Mononuclear cell (primary cell): ENCODE results near the gene SLC48A1. TPM values are rescaled to one million over a fixed set of nuclear protein-coding genes. Genes with fewer than 3 reads are reported as not detected.

Experiments
- H3K27me3 ChIP-seq: 2 replicates; pipeline ENCODE4 v1.6.0; 2011; ENCODE audit warnings: low read length, control low read depth; ENCODE audit not compliant: insufficient read depth
- H3K4me1 ChIP-seq: 2 replicates; pipeline ENCODE4 v1.5.1; 2011; ENCODE audit warnings: mild to moderate bottlenecking, low read length, control low read depth; ENCODE audit not compliant: insufficient read depth
- H3K4me3 ChIP-seq: 2 replicates; pipeline ENCODE4 v1.5.1; 2011; ENCODE audit warnings: mild to moderate bottlenecking, low read length, moderate library complexity
- H3K9me3 ChIP-seq: 2 replicates; pipeline ENCODE4 v1.5.1; 2011; ENCODE audit warnings: low read depth, mild to moderate bottlenecking, control low read depth, low read length
- total RNA-seq: library from RNA; depleted of rRNA; stranded (reverse); fragments of >200 nt; gene quantifications from one replicate; pipeline ENCODE4 v1.2.3, GENCODE V29; 2012

SLC48A1 gene
- total RNA-seq, 1 donor: 3.8 TPM

- H3K4me3 ChIP-seq: no peak overlapping the region
- no peaks in the 10 kb centered on the region for H3K27me3 ChIP-seq
- H3K9me3 ChIP-seq: no peaks in the 10 kb centered on the region
- H3K4me1 ChIP-seq: no peaks in the 10 kb centered on the region
Observed at GRCh38 chr12:47786662-47787280, 13.7 kb downstream of the SLC48A1 start.

GRCh38 chr12:47787596-47788319 lies 14.7 kb downstream of the SLC48A1 start:
- Histone ChIP-seq H3K27me3 (no peaks in the 10 kb centered on the region), H3K9me3 (no peaks in the 10 kb centered on the region)

GRCh38 chr12:47789141-47789540 lies 16.1 kb downstream of the SLC48A1 start:
- Histone ChIP-seq H3K9me3 (no peaks in the 10 kb centered on the region), H3K27me3 (no peaks in the 10 kb centered on the region), H3K4me3 (no peak overlapping the region)

More at GRCh38 chr12:47787596-47788319, 14.7 kb downstream of the SLC48A1 start:
- Histone ChIP-seq H3K4me3 (no peak overlapping the region), H3K4me1 (no peaks in the 10 kb centered on the region)

GRCh38 chr12:47789712-47790489 lies 16.9 kb downstream of the SLC48A1 start:
- Histone ChIP-seq H3K27me3 (no peaks in the 10 kb centered on the region), H3K9me3 (no peaks in the 10 kb centered on the region), H3K4me3 (no peak overlapping the region), H3K4me1 (no peaks in the 10 kb centered on the region)

More at GRCh38 chr12:47789141-47789540, 16.1 kb downstream of the SLC48A1 start:
- no peaks in the 10 kb centered on the region for H3K4me1 ChIP-seq

GRCh38 chr12:47790676-47791350 lies 17.8 kb downstream of the SLC48A1 start:
- H3K4me3 ChIP-seq: no peak overlapping the region
- H3K4me1 ChIP-seq: no peaks in the 10 kb centered on the region
- no peaks in the 10 kb centered on the region for H3K27me3 ChIP-seq
- H3K9me3 ChIP-seq: no peaks in the 10 kb centered on the region

- Histone ChIP-seq H3K4me3 (no peak overlapping the region), H3K9me3 (no peaks in the 10 kb centered on the region), H3K27me3 (no peaks in the 10 kb centered on the region), H3K4me1 (no peaks in the 10 kb centered on the region)
Observed at GRCh38 chr12:47791351-47791746, 18.3 kb downstream of the SLC48A1 start.

GRCh38 chr12:47791874-47792273 lies 18.8 kb downstream of the SLC48A1 start:
- no peak overlapping the region for H3K4me3 ChIP-seq
- H3K4me1 ChIP-seq: no peaks in the 10 kb centered on the region

GRCh38 chr12:47793015-47793681 lies 20.1 kb downstream of the SLC48A1 start:
- no peaks in the 10 kb centered on the region for H3K9me3 ChIP-seq
- H3K4me3 ChIP-seq: no peak overlapping the region
- H3K4me1 ChIP-seq: no peaks in the 10 kb centered on the region
- no peaks in the 10 kb centered on the region for H3K27me3 ChIP-seq

More at GRCh38 chr12:47791874-47792273, 18.8 kb downstream of the SLC48A1 start:
- Histone ChIP-seq H3K9me3 (no peaks in the 10 kb centered on the region), H3K27me3 (no peaks in the 10 kb centered on the region)

- Histone ChIP-seq H3K4me1 (peaks cover 3% of the 10 kb centered on the region), H3K9me3 (no peaks in the 10 kb centered on the region), H3K4me3 (no peak overlapping the region), H3K27me3 (no peaks in the 10 kb centered on the region)
Observed at GRCh38 chr12:47794679-47795078, 21.6 kb downstream of the SLC48A1 start.

GRCh38 chr12:47795121-47795813 lies 22.2 kb downstream of the SLC48A1 start:
- no peaks in the 10 kb centered on the region for H3K9me3 ChIP-seq
- H3K4me3 ChIP-seq: no peak overlapping the region
- H3K27me3 ChIP-seq: no peaks in the 10 kb centered on the region
- H3K4me1 ChIP-seq: peaks cover 9% of the 10 kb centered on the region

- Histone ChIP-seq H3K4me1 (peaks cover 15% of the 10 kb centered on the region), H3K27me3 (no peaks in the 10 kb centered on the region), H3K9me3 (no peaks in the 10 kb centered on the region)
Observed at GRCh38 chr12:47795814-47796411, 22.9 kb downstream of the SLC48A1 start.

GRCh38 chr12:47797441-47797840 lies 24.4 kb downstream of the SLC48A1 start:
- no peaks in the 10 kb centered on the region for H3K27me3 ChIP-seq
- no peak overlapping the region for H3K4me3 ChIP-seq
- H3K9me3 ChIP-seq: no peaks in the 10 kb centered on the region
- H3K4me1 ChIP-seq: peaks cover 31% of the 10 kb centered on the region

More at GRCh38 chr12:47795814-47796411, 22.9 kb downstream of the SLC48A1 start:
- H3K4me3 ChIP-seq: no peak overlapping the region

- Histone ChIP-seq H3K4me1 (peaks cover 41% of the 10 kb centered on the region), H3K27me3 (no peaks in the 10 kb centered on the region), H3K9me3 (no peaks in the 10 kb centered on the region), H3K4me3 (no peak overlapping the region)
Observed at GRCh38 chr12:47798382-47798948, 25.4 kb downstream of the SLC48A1 start.
